Neural progenitor cell (in vitro differentiated cells): ENCODE data around the gene EIPR1. TPM values are rescaled to one million over a fixed set of nuclear protein-coding genes. Genes with fewer than 3 reads are reported as not detected.
A peak's percentile ranks its signal among the peaks of the same experiment; 100 is the strongest.

Experiments
- DNase-seq: peaks from one replicate; pipeline ENCODE4 v3.0.0-alpha.2; 2016; ENCODE audit warnings: low spot score
- H2AFZ ChIP-seq: fragments of 200-600 bp; sonication (generic); replicated peaks from 2 replicates; pipeline ENCODE4 v1.6.1; 2016; ENCODE audit warnings: antibody characterized with exemption
- H3F3A ChIP-seq: fragments of 200-600 bp; sonication (generic); 2 replicates; pipeline ENCODE4 v1.6.1; 2016; ENCODE audit warnings: antibody characterized with exemption, low read depth
- H3K27ac ChIP-seq: fragments of 200-600 bp; sonication (generic); 2 replicates; pipeline ENCODE4 v1.5.1; 2016; ENCODE audit warnings: mild to moderate bottlenecking
- H3K27me3 ChIP-seq: fragments of 200-600 bp; sonication (generic); 2 replicates; pipeline ENCODE4 v1.6.1; 2016; ENCODE audit warnings: mild to moderate bottlenecking, moderate library complexity
- H3K36me3 ChIP-seq: fragments of 200-600 bp; sonication (generic); 2 replicates; pipeline ENCODE4 v1.5.1; 2016
- H3K4me1 ChIP-seq: fragments of 200-600 bp; sonication (generic); 2 replicates; pipeline ENCODE4 v1.6.1; 2016; ENCODE audit warnings: mixed run types
- H3K4me2 ChIP-seq: fragments of 200-600 bp; sonication (generic); 2 replicates; pipeline ENCODE4 v1.6.1; 2016
- H3K4me3 ChIP-seq: fragments of 200-600 bp; sonication (generic); 2 replicates; pipeline ENCODE4 v1.5.1; 2016
- H3K79me2 ChIP-seq: fragments of 200-600 bp; sonication (generic); 2 replicates; pipeline ENCODE4 v1.6.1; 2016; ENCODE audit warnings: low read depth
- H3K9ac ChIP-seq: fragments of 200-600 bp; sonication (generic); 2 replicates; pipeline ENCODE4 v1.6.1; 2016
- H3K9me3 ChIP-seq: fragments of 200-600 bp; sonication (generic); 2 replicates; pipeline ENCODE4 v1.5.1; 2016; ENCODE audit warnings: low read depth
- H4K20me1 ChIP-seq: fragments of 200-600 bp; sonication (generic); 2 replicates; pipeline ENCODE4 v1.6.1; 2016; ENCODE audit warnings: low read depth
- H3K27ac Mint-ChIP-seq: 3 replicates; pipeline ENCODE4 v1.8.0; 2021; ENCODE audit warnings: mixed read lengths
- H3K27me3 Mint-ChIP-seq: 2 replicates; pipeline ENCODE4 v1.8.0; 2022; ENCODE audit warnings: low read depth, mild to moderate bottlenecking, inconsistent platforms, moderate library complexity, mixed read lengths; ENCODE audit not compliant: insufficient read depth
- H3K36me3 Mint-ChIP-seq: 3 replicates; pipeline ENCODE4 v1.8.0; 2021; ENCODE audit warnings: mixed read lengths
- H3K4me1 Mint-ChIP-seq: 3 replicates; pipeline ENCODE4 v1.8.0; 2021; ENCODE audit warnings: mixed read lengths
- H3K4me3 Mint-ChIP-seq: 3 replicates; pipeline ENCODE4 v1.8.0; 2021; ENCODE audit warnings: mild to moderate bottlenecking, moderate library complexity, mixed read lengths
- H3K9me3 Mint-ChIP-seq: 3 replicates; pipeline ENCODE4 v1.8.0; 2020; ENCODE audit warnings: mixed read lengths
- CTCF ChIP-seq: fragments of 200-600 bp; sonication (generic); IDR thresholded peaks from 2 replicates; pipeline ENCODE4 v1.5.1; 2017; ENCODE audit warnings: antibody characterized with exemption, mild to moderate bottlenecking
- EZH2 ChIP-seq: fragments of 200-600 bp; sonication (generic); IDR thresholded peaks from 2 replicates; pipeline ENCODE4 v1.6.1; 2017; ENCODE audit warnings: antibody characterized with exemption, mild to moderate bottlenecking, moderate library complexity
- EZH2phosphoT487 ChIP-seq: fragments of 200-600 bp; sonication (generic); IDR thresholded peaks from 2 replicates; pipeline ENCODE4 v1.6.1; 2017; ENCODE audit warnings: antibody characterized with exemption
- total RNA-seq: library from RNA; depleted of rRNA; stranded (reverse); fragments of >200 nt; gene quantifications from 2 replicates; pipeline ENCODE4 v1.2.3, GENCODE V29; 2015; ENCODE audit warnings: low replicate concordance

EIPR1 gene
- total RNA-seq, 1 donor from 2014 or later: 57.1 TPM

- Histone ChIP-seq H3K9ac (no peak overlapping the region), H4K20me1 (no peaks in the 10 kb centered on the region), H3K27me3 (no peaks in the 10 kb centered on the region), H3K9me3 (no peaks in the 10 kb centered on the region), H3K36me3 (no peaks in the 10 kb centered on the region), H2AFZ (no peak overlapping the region), H3K4me3 (no peak overlapping the region), H3K4me2 (no peak overlapping the region), H3K27ac (no peak overlapping the region), H3K79me2 (no peaks in the 10 kb centered on the region), H3F3A (no peaks in the 10 kb centered on the region), H3K4me1 (no peaks in the 10 kb centered on the region)
- H3K4me3 Mint-ChIP-seq: no peak overlapping the region
- peaks cover 10% of the 10 kb centered on the region for H3K36me3 Mint-ChIP-seq
- no peak for DNase-seq
- H3K27ac Mint-ChIP-seq: no peak overlapping the region
- H3K9me3 Mint-ChIP-seq: no peaks in the 10 kb centered on the region
- TF ChIP-seq CTCF (no peak), EZH2 (no peak), EZH2phosphoT487 (no peak)
- H3K27me3 Mint-ChIP-seq: peaks cover 4% of the 10 kb centered on the region
- H3K4me1 Mint-ChIP-seq: no peaks in the 10 kb centered on the region
Observed at GRCh38 chr2:3186766-3187165, 190.9 kb downstream of the EIPR1 start.

- H3K4me3 ChIP-seq: no peak overlapping the region
- Mint-ChIP-seq H3K9me3 (peaks cover 2% of the 10 kb centered on the region), H3K4me1 (no peaks in the 10 kb centered on the region), H3K36me3 (peaks cover 9% of the 10 kb centered on the region), H3K27me3 (peaks cover 4% of the 10 kb centered on the region), H3K4me3 (no peak overlapping the region), H3K27ac (peak overlapping the region; percentile 44)
- H3K36me3 ChIP-seq: no peaks in the 10 kb centered on the region
- no peaks in the 10 kb centered on the region for H3K79me2 ChIP-seq
- H3K4me2 ChIP-seq: no peak overlapping the region
- no peak for TF ChIP-seq EZH2phosphoT487
- no peak for TF ChIP-seq EZH2
- TF ChIP-seq CTCF: no peak
- H3K27me3 ChIP-seq: no peaks in the 10 kb centered on the region
- no peaks in the 10 kb centered on the region for H3F3A ChIP-seq
- no peaks in the 10 kb centered on the region for H3K9me3 ChIP-seq
- H3K4me1 ChIP-seq: no peaks in the 10 kb centered on the region
- no peak for DNase-seq
- no peak overlapping the region for H3K9ac ChIP-seq
- no peak overlapping the region for H2AFZ ChIP-seq
- H4K20me1 ChIP-seq: no peaks in the 10 kb centered on the region
- no peak overlapping the region for H3K27ac ChIP-seq
Observed at GRCh38 chr2:3185910-3186309, 191.7 kb downstream of the EIPR1 start.

GRCh38 chr2:3185256-3185655 lies 192.4 kb downstream of the EIPR1 start:
- Mint-ChIP-seq H3K27ac (peak overlapping the region; percentile 77), H3K36me3 (peaks cover 13% of the 10 kb centered on the region), H3K4me1 (no peaks in the 10 kb centered on the region), H3K9me3 (peaks cover 8% of the 10 kb centered on the region), H3K27me3 (peaks cover 2% of the 10 kb centered on the region), H3K4me3 (no peak overlapping the region)
- H3K4me2 ChIP-seq: no peak overlapping the region
- no peaks in the 10 kb centered on the region for H3K4me1 ChIP-seq
- H3K4me3 ChIP-seq: no peak overlapping the region
- H3F3A ChIP-seq: no peaks in the 10 kb centered on the region
- no peak overlapping the region for H2AFZ ChIP-seq
- TF ChIP-seq CTCF (no peak), EZH2 (no peak), EZH2phosphoT487 (no peak)
- H3K27ac ChIP-seq: no peak overlapping the region
- no peak for DNase-seq
- H3K79me2 ChIP-seq: no peaks in the 10 kb centered on the region
- no peak overlapping the region for H3K9ac ChIP-seq
- H3K27me3 ChIP-seq: no peaks in the 10 kb centered on the region
- H3K9me3 ChIP-seq: no peaks in the 10 kb centered on the region
- no peaks in the 10 kb centered on the region for H4K20me1 ChIP-seq
- H3K36me3 ChIP-seq: no peaks in the 10 kb centered on the region
